ENCODE measurements around the gene KIFC1.

The KIFC1 gene

GRCh38 chr6:33412140-33413009, 20.8 kb downstream of the KIFC1 start:
- DNase-seq, result no peak

GRCh38 chr6:33413241-33414120, 21.9 kb downstream of the KIFC1 start:
- DNase-seq, result no peak

GRCh38 chr6:33414592-33415271, 23.1 kb downstream of the KIFC1 start:
- no peak for DNase-seq

- no peak for DNase-seq
Observed at GRCh38 chr6:33415831-33416230, 24.2 kb downstream of the KIFC1 start.

GRCh38 chr6:33416386-33417127, 24.9 kb downstream of the KIFC1 start:
- peak in 1 of 2 experiments; percentile 24 for DNase-seq

GRCh38 chr6:33417128-33417902, 25.7 kb downstream of the KIFC1 start:
- no peak for DNase-seq

GRCh38 chr6:33417903-33418689, 26.5 kb downstream of the KIFC1 start, which contains the start of gene CUTA:
CUTA (minus strand) TSS chr6:33418107; CDS start chr6:33418000, 107 bp downstream.
- DNase-seq, result peak; percentile 95 to 100

- peak in 1 of 2 experiments; percentile 50 for DNase-seq
Observed at GRCh38 chr6:33418690-33419291, 27.2 kb downstream of the KIFC1 start.

- peak; percentile 55 to 60 for DNase-seq
Observed at GRCh38 chr6:33419580-33420490, 28.2 kb downstream of the KIFC1 start, which contains the start of gene SYNGAP1. SYNGAP1 (plus strand) TSS chr6:33420065; CDS start chr6:33420265, 200 bp downstream.

- no peak for DNase-seq
Observed at GRCh38 chr6:33420491-33421343, 29.1 kb downstream of the KIFC1 start.

GRCh38 chr6:33421344-33421643, 29.7 kb downstream of the KIFC1 start:
- no peak for DNase-seq

GRCh38 chr6:33423777-33424176, 32.2 kb downstream of the KIFC1 start:
- no peak for DNase-seq

GRCh38 chr6:33424855-33425667, 33.4 kb downstream of the KIFC1 start:
- no peak for DNase-seq

- peak; percentile 74 to 83 for DNase-seq
Observed at GRCh38 chr6:33425668-33426577, 34.3 kb downstream of the KIFC1 start.

GRCh38 chr6:33426590-33427511, 35.2 kb downstream of the KIFC1 start:
- peak in 1 of 2 experiments; percentile 19 for DNase-seq

Measured in stimulated activated CD4-positive, alpha-beta T cell treated with anti-CD3 and anti-CD28 coated beads, Interleukin-4, amount 100 ng/mL, for 4 hours (primary cell).